GM12878 (cell line): ENCODE results near the gene PTPN18. TPM values are rescaled to one million over a fixed set of nuclear protein-coding genes. Genes with fewer than 3 reads are reported as not detected.
A peak's percentile ranks its signal among the peaks of the same experiment; 100 is the strongest.

Experiments used
- ASH2L ChIP-seq: fragments of 300-600, 200-600 bp; sonication (generic); IDR thresholded peaks from 2 replicates; pipeline ENCODE4 v1.6.1; 2017; ENCODE audit warnings: low read depth, mild to moderate bottlenecking, borderline replicate concordance
- BCL11A ChIP-seq: IDR thresholded peaks from 2 replicates; pipeline ENCODE4 v1.6.1; 2011; ENCODE audit warnings: low read depth, low read length
- BHLHE40 ChIP-seq, 2 experiments: fragments of 450-650 bp in 1 of 2; IDR thresholded peaks; 2 replicates each; pipeline ENCODE4 v1.6.1; 2011 to 2017; ENCODE audit warnings: low read depth in 2 of 2, borderline replicate concordance in 1 of 2, improper control_type of control experiment in 1 of 2, low read length in 1 of 2, mild to moderate bottlenecking in 1 of 2
- CEBPZ ChIP-seq: fragments of 150-350 bp; IDR thresholded peaks from 2 replicates; pipeline ENCODE4 v1.6.1; 2016; ENCODE audit warnings: low read depth, low read length
- MEF2B ChIP-seq: fragments of 450-650 bp; IDR thresholded peaks from 2 replicates; pipeline ENCODE4 v1.6.1; 2018; ENCODE audit warnings: mild to moderate bottlenecking, moderate library complexity; ENCODE audit not compliant: partially characterized antibody, poor library complexity, severe bottlenecking
- MLLT1 ChIP-seq: fragments of 450-650 bp; IDR thresholded peaks from 2 replicates; pipeline ENCODE4 v1.6.1; 2016; ENCODE audit warnings: mild to moderate bottlenecking
- SKIL ChIP-seq: fragments of 450-650 bp; IDR thresholded peaks from 2 replicates; pipeline ENCODE4 v1.6.1; 2017; ENCODE audit warnings: mild to moderate bottlenecking, low read depth, inconsistent platforms; ENCODE audit not compliant: poor library complexity, severe bottlenecking
- ZNF24 ChIP-seq: fragments of 450-650 bp; IDR thresholded peaks from 2 replicates; pipeline ENCODE4 v1.6.1; 2017; ENCODE audit warnings: antibody characterized with exemption, mild to moderate bottlenecking
- polyA plus RNA-seq, 11 experiments: library from polyadenylated mRNA; depleted of rRNA in 4 of 11; unstranded in 6 of 11; stranded (reverse) in 5 of 11; fragments of >200 nt; fragmentation: Nextera tagmentation in 4 of 11; fragmentation: Illumina TruSeq in 1 of 11; extraction: Ambion mirVana in 4 of 11; extraction: Trizol in 1 of 11; gene quantifications; 1 replicate in 1 of 11; 2 replicates in 10 of 11; pipeline versions ENCODE4 v1.2.1 to v1.2.3, GENCODE V29; 2011 to 2016; ENCODE audit warnings: inconsistent platforms in 2 of 11, missing spikeins in 2 of 11, low read depth in 1 of 11
- total RNA-seq, 4 experiments: library from RNA; depleted of rRNA in 3 of 4; stranded (reverse); fragments of >200 nt in 3 of 4; fragmentation: Illumina TruSeq in 1 of 4; extraction: Trizol in 1 of 4; gene quantifications; 2 replicates each; pipeline versions ENCODE4 v1.2.1 to v1.2.3, GENCODE V29; 2013 to 2021

PTPN18 gene
- total and polyA plus RNA-seq, 10 of the 15 experiments (the other 5 are each of a cell fraction or from before 2014, with no cell fraction given): 14.8 to 89.9 (median 43.4) TPM

GRCh38 chr2:130336877-130337734, 18.8 kb upstream of the PTPN18 start (continued):
- no peak for TF ChIP-seq CEBPZ
- TF ChIP-seq BCL11A: no peak
- peak; percentile 83 to 90 for TF ChIP-seq BHLHE40 (IDR thresholded peaks at IDR 0.05; ENCODE audit: borderline replicate concordance in 1 of 2, low read depth in 2 of 2, low read length in 1 of 2)
- TF ChIP-seq MEF2B: peak; percentile 14
- no peak for TF ChIP-seq ASH2L
- TF ChIP-seq ZNF24: peak; percentile 98
- peak; percentile 45 for TF ChIP-seq SKIL
- TF ChIP-seq MLLT1: 0 out of 2 replicates have a peak, but pooled peaks have one; percentile 51
